ENCODE data around the gene ALX3.

Gene ALX3

DNA sequence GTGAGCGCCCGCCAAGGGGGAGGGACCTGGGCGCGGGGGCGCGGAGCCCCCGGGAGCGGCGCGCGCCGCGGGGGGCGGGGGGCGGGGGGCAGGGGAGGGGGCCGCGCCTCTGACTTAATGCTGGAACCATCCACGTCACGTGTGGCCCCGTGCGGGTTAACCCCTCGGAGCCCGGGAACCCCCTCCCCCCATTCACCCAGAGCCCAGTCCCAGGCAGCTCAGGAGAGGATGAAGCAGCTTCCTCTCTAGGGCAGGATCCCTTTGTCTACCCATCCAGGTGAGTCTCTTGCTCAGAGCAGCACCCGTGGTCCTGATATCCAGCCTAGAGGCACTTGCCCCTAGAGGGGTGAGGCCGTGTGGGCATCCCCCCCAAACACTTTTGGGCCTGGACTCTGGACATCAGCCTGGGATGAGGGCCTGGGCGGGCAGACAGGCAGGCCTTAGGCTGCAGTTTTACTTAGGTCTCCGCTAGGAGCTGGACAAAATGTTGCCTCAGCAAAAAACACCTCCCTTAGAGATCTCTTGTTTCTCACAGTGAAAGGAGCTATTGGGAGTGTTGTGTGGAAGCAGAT, at the start of gene ALX3:
TSS of gene ALX3 (minus strand) at position 2 of the 572 bp plus-strand sequence. CDS start 60 bp downstream, outside the sequence.
- peak within 1 kb of the TSS; percentile 20 for H3K4me3 ChIP-seq (ENCODE audit: low read depth, low read length)

DNA sequence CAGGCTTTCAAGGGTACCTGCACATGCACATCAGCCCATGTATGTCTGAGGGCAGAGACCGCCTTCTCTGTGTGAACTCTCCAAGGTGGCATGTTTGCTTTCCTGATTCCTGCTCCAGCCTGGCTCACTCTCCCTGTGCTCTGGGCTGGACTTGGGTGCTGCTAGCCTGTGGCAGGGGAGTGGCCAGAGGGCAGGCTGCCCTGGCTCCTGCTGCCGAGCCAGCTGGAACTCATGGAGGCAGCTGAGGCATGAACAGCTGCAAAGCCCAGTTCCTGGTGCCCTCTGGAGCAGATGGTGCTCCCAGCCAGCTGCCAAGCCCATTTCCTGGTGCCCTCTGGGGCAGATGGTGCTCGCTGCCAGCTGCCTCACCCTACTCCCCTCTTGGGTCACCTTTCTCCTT, 49.4 kb upstream of the ALX3 start:
- no peak overlapping the region for H3K4me3 ChIP-seq (ENCODE audit: low read depth, low read length)

- no peak overlapping the region for H3K4me3 ChIP-seq (ENCODE audit: low read depth, low read length)
Observed at GRCh38 chr1:110118636-110119396, 48.3 kb upstream of the ALX3 start.

GRCh38 chr1:110114784-110115183, 44.3 kb upstream of the ALX3 start:
- no peak overlapping the region for H3K4me3 ChIP-seq (ENCODE audit: low read depth, low read length)

DNA sequence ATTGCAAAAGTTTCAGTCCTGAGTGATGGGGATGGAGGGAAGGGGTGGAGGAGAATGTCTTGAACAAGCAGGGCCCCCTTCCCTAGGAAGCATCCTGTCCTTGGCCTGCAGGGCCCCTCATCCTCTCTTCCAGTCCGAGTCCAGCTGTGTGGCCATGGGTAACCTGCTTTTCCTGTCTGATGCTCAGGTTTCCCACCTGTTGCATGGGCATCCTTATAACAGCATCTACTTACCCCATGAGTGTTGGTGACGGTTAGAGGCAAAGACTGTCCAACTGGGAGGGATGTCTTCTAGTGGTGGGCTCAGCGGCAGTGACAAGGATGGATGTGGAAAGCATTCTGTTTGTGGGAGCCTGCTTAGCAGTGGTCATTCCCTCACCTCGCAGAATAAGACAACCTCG, 43.7 kb upstream of the ALX3 start:
- no peak overlapping the region for H3K4me3 ChIP-seq (ENCODE audit: low read depth, low read length)

DNA sequence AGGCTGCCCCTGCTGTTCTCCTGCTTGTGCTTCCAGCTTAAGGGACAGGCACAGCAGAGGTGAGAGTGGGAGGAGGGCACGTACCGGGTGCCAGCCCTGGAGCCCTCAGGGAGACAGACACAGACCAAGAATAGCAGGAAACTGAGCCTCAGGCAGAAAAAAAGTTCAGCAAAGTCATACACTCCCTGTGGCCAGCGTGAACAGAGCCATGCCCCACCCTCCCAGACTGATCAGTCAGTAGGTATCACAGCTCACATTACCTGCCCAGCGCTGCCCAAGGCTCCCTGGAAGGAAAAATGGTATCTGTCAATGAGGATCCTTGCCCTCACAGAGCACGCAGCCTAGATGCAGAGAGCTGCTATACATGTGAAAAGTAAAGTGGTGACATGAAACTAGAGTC, 43.1 kb upstream of the ALX3 start:
- no peak overlapping the region for H3K4me3 ChIP-seq (ENCODE audit: low read depth, low read length)

DNA sequence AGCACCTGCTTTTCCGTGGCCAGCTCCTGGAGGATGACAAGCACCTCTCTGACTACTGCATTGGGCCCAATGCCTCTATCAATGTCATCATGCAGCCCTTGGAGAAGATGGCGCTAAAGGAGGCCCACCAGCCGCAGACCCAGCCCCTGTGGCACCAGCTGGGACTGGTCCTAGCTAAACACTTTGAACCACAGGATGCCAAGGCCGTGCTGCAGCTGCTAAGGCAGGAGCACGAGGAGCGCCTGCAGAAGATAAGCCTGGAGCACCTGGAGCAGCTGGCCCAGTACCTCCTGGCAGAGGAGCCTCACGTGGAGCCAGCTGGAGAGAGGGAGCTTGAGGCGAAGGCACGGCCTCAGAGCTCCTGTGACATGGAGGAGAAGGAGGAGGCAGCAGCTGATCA, 42.2 kb upstream of the ALX3 start:
- no peak overlapping the region for H3K4me3 ChIP-seq (ENCODE audit: low read depth, low read length)

DNA sequence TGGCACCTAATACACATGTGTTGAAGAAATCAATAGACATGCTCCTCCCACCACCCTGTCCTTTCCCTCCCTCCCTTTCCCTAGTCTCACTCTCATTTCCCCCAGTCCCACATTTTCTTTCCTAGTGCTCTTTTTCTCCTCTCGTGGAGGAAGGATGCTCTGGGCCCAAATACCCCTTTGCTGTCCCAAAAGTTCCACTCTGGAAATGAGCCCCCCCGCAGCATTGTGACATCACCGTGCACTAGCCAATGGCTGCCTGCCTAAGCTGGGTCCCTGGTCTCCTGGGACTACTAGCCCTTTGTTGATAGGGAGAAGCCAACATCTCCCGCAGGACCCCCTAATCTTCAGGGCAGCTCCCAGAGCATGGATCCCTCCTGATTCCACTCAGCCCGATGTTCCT, 41.7 kb upstream of the ALX3 start, which contains the start of gene UBL4B:
TSS of gene UBL4B (plus strand) at position 301 of the 400 bp plus-strand sequence. CDS start at position 393, 92 bp downstream.
- no peak within 1 kb of the TSS for H3K4me3 ChIP-seq (ENCODE audit: low read depth, low read length)

- no peak overlapping the region for H3K4me3 ChIP-seq (ENCODE audit: low read depth, low read length)
Observed at GRCh38 chr1:110111081-110111480, 40.6 kb upstream of the ALX3 start.

DNA sequence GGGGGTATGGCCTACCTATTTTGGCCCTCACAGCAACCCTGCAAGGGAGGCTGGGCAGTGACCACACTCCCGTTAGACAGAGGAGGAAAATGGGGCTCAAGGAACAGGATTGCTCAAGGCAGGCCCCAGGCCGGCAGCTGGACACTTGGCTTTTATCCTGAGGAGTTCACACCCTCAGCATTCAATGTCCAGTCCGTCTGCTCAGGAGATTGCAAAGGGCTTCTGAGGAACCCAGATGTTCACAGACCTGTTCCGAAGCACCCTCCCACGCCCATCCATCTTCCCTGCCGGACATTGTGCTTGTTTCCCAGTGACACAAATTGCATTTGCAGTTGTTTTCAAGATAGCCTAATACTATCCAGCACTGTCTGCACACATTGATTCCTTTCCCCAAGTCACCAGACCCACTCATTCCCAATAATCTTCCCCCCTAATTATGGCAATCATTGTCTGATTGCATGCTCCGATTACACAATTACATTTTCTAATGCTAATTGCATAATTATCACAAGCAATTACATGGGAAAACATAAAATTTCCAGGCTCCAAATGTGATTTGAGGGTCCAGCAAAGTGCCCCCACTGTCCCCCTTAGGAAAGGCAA, 37.5 kb upstream of the ALX3 start:
- H3K4me3 ChIP-seq (ENCODE audit: low read depth, low read length) = no peak overlapping the region

DNA sequence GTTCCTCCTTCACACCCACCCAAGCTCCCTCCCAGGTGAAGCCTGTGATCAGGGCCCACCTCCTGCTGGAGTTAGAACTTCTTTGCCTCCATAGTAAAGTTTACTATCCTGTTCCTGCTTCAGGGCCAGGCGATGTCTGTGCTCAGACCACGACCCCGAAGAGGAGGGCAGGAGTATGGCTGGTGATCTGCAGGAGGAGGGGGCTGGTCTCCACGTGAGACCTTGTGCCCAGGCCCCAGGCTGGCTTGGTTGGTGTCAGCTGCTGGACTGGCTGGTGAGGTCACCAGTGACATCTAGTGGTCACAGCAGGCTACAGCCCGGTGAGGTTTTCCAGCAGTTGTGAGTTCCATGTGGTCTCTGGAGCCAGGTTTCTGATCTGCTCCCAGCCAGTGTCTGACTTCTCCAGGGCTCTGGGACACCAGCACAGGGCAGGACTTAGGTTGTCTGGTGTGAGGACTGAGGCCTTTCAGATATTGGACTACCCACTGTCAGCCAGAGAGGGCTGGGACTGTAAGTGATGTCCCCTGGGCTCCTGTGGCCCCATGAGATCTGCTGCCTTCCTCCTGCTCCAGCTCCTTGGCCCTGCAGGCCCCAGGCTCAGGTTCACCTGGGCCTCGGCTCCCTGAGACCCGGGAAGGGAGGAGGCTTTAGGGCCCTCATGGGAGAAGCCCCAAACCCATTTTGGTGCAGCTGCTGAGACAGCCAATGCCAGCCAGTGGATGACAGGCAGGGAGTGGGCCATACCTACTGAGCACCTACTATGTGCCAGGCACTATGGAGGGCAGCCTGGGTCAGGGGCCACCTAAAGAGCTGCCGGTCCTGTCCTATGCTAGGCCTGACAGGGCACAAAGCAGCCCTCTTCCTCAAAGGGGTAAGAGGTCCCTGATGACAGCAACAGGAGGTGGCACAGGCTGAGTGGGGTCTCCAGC, 35.8 kb upstream of the ALX3 start:
- no peak overlapping the region for H3K4me3 ChIP-seq (ENCODE audit: low read depth, low read length)

DNA sequence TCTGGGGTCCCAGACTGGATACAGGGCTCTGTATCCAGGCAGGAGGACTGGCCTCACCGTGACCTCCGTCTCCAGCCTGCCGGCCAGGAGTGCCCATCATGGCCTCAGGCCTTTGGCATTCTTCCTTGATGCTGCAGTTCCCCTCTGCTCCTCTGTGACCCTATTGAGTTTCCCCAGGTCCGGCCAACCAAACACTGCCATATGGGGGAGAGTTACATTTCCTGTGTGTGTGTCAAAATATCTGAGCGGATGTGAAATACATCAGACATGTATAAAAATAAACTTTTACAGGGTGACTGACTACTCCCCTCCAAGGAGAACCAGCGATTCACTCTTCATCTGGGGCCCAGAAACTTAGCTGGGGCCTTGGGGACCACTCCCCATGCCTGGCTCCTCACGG, 31.6 kb upstream of the ALX3 start:
- no peak overlapping the region for H3K4me3 ChIP-seq (ENCODE audit: low read depth, low read length)

DNA sequence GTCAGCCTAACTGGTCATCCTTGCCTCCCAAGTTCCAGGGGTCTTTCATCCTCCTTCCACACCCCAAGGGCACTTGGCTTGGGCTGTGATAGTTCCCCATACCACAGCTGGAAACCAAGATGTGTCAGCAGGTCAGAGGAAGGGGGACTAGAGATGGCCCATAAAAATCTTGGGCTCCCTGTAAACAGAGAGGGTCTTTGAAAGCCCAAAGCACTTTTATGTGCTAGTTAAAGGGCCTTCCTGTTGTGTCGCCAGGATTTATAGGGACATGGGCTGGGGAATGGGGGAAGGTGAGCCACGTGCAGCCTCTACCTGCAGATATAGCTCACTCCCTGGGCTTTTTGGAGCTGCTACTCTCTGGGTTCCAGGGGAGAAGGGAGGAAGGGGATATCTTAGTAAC, 29.9 kb upstream of the ALX3 start:
- no peak overlapping the region for H3K4me3 ChIP-seq (ENCODE audit: low read depth, low read length)

- no peak overlapping the region for H3K4me3 ChIP-seq (ENCODE audit: low read depth, low read length)
Observed at GRCh38 chr1:110098222-110099026, 28.0 kb upstream of the ALX3 start.

GRCh38 chr1:110097507-110098221, 27.2 kb upstream of the ALX3 start:
- no peak overlapping the region for H3K4me3 ChIP-seq (ENCODE audit: low read depth, low read length)

DNA sequence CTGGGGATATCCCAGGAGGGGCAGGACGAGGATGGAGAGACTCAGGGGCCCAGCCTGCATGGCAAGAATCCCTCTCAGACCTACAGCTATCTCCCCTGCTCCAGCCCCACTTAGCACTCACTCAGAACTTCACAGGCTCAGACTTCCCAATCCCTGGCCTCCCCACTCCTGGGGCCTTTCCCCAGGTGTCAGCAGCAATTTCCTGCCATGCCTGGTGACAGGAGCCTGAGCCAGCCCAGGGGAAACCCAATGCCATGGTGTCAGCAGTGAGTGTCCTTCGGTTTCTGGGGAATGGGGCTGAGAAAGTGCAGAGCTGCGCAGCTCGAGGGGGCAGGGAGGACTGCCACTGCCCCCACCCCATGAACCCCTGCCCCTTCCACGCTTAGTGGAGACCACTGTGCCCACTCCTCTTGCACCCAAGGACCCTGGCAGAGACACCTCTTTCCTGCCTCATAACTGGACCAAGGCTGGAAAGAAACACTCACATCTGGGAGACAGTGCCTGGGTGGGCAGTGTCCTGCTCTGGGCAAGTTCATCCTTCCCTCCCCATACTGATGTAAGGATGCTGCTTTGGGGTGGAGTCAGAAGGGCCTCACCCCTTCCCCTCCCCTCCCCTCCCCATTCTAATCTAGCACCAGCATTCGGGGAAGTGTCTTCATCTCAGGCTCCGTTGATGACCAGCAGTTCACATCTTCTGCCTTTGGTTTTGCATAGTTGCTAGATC, 24.6 kb upstream of the ALX3 start:
- H3K4me3 ChIP-seq (ENCODE audit: low read depth, low read length) = no peak overlapping the region

GRCh38 chr1:110092991-110093390, 22.5 kb upstream of the ALX3 start:
- no peak overlapping the region for H3K4me3 ChIP-seq (ENCODE audit: low read depth, low read length)

- no peak overlapping the region for H3K4me3 ChIP-seq (ENCODE audit: low read depth, low read length)
Observed at GRCh38 chr1:110091791-110092190, 21.3 kb upstream of the ALX3 start.

DNA sequence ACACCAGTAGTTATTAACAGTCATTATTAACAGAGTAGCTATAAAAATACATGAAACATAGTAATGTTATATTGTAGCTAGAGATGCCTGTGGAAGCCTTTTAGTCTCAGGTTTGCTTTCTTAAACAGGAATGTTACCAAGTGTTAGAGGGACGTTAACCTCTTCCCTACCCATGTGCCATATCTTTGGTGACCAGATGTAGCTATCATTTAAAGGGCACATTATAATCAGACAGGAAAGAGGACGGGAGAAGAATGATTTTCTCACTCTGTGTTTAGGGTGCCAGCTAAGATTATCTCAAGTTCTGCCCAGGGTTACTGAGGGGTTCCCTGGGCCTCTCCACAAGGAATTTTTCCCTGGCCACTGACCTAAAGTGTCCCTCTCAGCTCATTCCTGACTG, 20.9 kb upstream of the ALX3 start:
- H3K4me3 ChIP-seq (ENCODE audit: low read depth, low read length) = no peak overlapping the region
